ENCODE data around the gene GALNT18.
"Not testable (repeated sequence)": the region's sequence is repeated elsewhere in the genome, so short reads cannot be mapped to it uniquely, and the experiment has no call there.

GALNT18 gene

DNA sequence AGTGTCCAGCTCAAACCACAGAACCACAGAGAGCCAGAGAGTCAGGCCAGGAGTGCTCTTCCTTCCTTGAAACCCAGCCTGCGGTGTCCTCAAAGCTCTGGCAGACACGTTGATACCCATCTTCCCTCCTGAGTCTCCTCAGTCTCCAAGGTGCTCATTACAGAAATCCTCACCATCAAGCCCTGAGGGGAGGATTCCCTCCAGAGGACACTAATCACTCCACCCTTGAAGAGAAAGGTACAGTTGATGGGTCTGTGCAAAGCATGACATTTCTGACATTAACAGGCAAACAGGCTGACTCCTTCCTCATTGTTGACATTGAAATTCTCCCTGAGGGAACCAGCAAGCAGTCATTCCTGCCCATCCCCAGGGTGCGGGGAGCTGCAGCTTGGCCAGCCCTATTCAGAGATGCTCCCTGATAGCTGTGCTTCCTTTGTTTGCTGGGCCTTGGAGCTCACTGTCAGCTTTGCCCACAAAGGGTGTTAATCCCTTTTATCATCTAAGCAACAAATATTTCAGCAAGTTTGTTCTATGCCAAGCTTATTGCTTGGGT lies 167.1 kb downstream of the GALNT18 start:
- FAIRE-seq, result no peak

DNA sequence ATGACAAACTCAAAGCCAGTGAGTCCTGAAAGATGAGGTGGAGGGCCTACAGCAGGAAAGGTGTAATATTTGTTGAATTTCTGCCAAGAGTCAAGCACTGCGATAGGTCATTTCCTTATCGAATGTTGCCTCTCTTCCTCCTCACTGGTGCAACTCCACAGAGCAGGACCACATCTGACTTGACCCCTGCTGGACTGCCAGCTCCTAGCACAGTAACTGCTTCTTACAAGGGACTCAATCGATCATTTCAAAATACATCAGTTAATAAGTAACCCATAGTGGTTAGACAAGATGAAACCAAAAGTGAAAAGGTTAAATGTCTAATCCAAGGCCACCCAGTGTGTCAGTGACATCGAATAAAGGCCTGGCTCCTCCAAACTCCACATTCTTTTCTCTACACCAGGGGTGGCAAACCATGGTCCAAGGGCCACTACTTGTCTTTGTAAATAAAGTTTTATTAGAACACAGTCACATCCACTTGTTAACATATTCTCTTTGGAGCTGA lies 170.3 kb downstream of the GALNT18 start:
- FAIRE-seq, result no peak

DNA sequence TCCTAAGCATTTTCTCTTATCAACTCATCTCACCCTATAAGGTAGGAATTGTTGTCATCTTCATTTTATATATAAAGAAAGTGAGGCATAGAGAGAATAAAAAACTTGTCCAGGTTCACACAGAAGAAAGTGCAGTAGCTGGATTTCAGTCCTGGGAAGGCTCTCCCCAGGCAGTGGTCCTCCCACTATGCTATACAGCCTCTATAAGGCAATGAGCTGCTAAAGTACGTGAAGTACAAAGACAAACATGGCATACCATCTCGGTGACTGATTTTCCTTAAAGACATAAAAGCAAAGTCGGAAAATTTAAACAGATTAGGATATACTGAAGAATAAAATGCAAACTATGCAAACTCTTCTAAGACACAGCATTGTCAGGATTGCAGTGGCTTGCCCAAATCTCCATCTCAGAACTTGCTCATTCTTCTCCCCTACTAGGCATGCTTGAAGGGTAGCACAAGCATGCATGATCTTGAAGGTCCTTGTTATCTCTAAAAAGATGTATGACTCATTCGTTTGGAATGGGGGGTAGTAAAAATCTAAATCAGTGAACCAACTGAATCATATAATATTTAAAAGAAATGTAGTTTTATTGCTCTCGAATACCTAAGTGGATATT lies 171.0 kb downstream of the GALNT18 start:
- no peak for FAIRE-seq

DNA sequence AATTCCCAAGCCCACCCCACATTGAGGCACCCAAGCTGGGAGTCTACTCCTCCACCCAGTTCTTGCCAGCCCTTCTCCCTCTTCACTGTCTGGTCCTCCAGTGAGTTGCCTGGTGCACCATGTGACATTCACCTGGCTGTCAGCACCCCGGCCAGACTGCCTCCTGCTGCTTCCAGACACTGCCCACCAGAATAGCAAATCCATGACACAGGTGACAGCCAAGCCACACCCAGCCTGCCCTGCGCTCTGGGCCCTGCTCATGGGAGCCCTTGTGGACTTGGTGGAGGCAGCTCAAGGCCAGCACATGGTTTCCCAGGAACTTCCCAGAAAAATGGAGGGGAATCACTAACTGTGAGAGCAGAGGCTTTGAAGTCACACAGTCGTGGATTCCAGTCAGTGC lies 172.5 kb downstream of the GALNT18 start:
- FAIRE-seq, result no peak

DNA sequence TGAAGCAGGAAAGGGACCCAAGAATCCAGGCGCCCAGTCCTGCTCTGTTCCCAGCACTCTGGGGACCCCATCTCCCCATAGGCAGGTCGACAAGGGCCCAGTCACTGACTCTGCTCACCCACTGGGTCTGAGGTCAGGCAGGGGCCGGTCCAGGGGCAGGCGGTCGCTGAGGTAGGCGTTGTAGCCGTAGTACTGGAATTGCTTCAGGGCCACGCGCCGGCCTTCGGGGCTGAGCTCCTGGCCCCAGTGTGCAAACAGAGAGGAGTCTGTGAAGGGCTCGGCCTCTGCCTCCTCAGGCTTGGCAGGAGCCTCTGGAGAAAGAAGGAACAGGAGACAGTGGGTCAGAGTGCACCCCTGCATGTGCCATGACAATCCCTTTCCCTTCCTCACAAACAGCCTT lies 173.2 kb downstream of the GALNT18 start:
- FAIRE-seq, result no peak

DNA sequence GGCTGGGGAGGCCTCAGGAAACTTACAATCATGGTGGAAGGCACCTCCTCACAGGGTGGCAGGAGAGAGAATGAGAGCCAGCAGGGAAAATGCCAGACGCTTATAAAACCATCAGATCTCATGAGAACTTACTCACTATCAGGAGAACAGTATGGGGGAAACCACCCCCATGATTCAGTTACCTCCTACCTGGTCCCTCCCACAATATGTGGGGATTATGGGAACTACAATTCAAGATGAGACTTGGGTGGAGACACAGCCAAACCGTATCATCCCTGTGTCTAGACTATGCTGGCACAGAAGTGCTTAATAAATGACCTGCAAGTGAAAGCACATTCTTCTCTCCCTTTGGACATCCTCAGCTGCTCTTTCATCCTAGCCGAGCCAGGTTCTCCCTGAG lies 174.2 kb downstream of the GALNT18 start:
- FAIRE-seq, result not testable (repeated sequence)

DNA sequence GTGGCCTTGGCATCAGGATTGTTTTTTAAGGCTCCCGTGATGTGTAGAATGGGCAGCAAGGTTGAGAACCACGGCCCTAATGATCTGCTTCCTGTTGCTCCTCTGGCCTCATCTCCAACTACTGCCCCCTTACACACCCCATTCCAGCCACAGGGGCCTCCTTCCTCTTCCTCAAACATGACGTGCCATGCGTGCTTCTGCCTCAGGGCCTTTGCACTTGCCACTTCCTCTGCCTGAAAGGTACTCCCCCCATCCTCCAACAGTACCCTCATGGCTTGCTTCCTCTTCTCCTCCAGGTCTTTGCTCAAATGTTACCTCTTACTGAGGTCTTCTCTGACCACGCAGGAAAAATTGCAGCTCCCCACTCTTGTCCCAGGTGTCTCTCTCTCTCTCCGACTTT lies 174.8 kb downstream of the GALNT18 start:
- no peak for FAIRE-seq

DNA sequence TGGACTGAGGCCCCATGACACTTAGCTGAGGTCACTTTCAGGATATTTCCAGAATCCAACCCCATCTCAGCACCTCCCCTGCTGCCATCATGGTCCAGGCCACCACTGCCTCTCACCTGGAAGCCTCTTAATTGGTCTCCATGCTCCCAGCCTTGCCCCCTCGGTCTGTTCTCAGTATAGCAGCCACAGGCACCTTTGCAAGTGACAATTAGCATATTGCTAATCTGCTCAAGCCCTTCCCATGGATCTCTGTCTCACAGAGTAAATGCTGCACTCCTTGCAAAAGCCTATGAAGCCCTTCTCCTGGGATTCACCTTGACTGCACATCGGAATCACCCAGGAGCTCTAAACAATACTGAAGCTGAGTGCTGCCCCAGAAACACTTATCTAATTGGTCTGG lies 175.2 kb downstream of the GALNT18 start:
- no peak for FAIRE-seq

DNA sequence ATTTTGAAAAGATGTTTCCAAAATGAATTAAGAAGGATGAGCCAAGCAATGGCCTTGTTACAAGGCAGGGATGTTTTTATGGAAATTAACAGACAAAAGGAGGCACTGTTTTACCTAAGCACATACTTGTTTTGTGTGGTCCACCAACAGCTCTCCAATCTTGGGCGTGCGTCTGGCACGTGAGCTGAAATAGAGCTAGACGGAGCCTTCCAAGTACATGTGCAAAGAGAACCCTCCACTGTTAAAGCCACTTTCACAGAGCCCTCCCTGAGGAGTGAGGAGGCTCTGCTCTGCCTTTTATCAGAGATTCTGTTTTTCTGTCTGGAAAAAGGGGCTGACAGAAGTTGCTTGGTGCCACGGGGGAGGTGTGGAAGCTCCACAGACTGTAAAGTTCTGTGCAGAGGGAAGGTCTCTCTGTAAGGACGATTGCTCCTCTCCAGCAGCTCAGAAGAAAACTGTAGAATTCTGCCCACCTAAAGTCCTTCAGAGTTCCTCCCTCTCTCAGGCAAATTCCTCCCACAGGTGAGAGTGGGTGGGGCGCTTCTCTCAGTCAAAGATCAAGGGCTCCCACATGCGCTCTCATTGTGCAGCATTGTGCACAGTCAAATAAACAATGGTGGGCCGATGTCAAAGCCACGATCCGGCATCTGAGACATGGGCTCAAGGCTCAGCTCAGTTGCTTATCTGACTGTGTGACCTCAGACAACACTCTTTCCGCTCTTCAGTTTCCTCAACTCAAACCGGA lies 176.2 kb downstream of the GALNT18 start:
- FAIRE-seq, result no peak

DNA sequence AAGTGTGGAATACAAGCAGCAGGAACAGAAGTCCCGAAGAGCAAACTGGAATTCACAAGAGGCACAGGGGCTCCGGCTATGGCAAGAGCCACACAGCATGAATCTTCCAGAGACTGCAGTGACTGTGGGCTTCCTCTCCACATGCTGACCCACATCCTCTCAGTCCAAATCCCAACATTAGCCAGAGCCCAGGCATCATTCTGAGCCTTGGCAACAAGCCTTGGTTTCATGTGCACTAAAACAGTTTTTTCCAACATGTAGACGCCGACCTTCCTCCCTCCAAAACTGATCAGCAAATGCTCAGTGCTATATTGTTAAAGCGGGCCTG lies 177.0 kb downstream of the GALNT18 start:
- FAIRE-seq, result no peak

DNA sequence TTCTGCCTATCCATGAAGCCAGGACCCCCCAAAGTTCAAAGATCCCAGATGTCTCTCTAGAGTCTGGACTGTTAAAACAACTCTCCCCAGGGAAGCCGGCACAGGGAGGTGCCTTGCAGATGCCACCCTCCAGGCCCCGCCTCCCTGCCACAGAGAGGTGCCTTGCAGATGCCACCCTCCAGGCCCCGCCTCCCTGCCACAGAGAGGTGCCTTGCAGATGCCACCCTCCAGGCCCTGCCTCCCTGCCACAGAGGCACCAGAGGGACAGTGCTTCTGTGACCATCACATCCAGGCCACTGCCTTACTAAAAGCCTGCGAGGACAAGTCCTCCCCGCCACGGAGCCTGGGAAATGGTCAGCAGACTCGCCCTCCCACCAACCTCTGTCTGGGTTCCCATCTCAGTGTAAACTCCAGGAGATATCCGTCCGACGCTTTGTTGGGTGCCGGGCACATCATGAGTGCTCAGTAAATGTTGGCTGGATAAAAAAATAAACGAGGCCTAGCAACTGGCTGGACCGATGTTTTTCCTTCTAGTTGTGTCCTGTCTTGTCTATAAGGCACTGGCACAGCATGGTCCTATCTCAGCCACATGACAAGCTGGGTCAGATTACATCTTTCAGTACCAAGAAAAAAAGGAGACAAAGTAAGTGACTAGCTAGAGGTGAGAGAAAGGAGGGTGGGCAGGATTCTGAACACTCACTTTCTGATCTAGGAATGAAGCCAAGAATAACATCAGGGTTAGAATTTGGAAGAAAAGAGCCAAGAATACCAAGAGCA lies 177.6 kb downstream of the GALNT18 start:
- no peak for FAIRE-seq

DNA sequence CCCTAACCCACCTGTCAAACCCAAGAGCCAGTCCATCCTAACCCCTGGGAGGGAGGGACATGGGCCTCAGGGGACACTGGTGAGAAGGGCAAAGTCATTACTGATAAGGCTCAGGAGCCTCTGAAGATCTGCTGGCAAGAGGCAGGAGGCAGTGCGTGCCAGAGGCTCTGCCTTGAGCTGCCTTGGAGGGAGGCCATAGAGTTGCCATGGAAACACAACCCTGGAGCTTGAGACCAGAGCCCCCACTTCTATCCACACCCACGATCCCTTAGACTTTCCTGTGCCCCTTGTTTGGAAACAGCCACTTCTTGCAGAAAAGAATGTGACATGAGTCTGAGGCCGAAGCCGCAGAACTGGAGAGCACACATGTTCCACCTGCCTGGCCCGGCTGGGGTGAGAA lies 179.0 kb downstream of the GALNT18 start:
- FAIRE-seq, result no peak

DNA sequence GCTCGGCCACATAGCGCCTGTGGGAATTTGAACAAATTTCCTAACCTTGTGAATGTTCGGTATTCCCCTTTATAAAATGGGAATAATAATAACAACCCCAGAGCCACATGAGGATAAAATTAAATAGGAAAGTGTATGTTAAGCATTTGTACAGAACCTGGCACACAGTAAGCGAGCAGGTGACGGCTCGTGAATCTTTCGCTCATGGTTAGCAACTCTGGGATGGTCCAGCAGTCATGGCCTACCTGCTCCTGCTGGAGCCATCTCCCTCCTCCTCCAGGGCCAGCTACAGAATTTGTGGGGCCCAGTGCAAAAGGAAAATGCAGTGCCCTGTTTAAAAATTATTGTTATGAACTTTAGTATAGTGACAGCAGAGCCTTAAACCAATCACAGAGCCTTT lies 180.3 kb downstream of the GALNT18 start:
- FAIRE-seq, result no peak

DNA sequence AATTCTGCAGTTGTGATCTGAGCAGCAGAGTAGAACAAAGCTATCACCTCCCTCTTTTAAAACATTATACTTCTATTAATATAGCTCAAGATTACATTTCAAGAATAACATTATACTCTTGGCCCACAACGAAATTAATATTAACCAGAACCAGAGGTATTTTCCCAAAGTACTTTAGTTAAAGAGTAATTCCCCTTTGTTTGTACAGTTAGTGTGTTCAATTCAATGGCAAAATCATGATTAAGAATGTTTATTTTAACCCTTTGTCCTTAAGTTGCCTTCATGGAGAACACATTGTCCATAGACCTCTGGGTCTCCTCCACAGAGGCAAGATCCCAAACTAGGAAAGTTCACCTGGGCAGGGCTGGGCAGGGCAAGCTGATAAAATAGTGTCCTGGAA lies 180.7 kb downstream of the GALNT18 start:
- FAIRE-seq, result no peak

DNA sequence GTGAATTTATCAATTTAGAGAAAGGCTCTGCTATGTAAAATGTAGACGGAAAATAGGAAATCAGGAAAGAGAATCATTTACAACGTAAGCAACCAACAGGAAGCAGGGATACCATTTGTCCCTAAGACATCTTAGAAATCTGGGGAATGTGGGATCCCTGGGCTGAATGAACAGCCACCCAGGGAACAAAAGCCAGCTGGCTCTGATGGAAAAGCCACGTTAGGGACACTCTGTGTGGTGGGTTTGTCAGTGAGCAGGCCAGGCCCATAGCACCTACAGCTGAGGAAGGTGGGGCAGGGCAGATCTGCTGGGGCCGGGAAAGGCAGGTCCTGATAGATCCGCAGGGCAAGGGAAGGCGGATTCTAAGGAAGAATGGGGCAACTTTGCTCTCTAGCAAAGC lies 181.7 kb downstream of the GALNT18 start:
- no peak for FAIRE-seq

DNA sequence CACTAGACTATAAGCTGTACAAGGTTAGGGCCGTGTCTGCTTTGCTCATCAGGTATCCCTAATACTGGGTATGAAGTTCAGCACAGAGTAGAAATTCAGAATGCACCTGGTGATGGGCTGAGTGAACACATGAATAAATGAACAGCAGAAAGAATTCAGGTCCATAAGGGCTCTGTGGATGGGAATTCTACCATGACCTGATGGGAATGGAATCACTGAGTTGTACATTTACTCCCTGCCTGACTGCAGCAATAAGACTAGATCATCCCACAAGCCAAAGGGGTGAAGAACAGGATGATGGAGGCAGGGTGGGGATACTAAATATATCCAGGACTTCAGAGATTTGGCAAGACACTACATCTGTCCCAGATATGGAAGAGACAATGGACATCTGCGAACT lies 182.2 kb downstream of the GALNT18 start:
- FAIRE-seq, result no peak

DNA sequence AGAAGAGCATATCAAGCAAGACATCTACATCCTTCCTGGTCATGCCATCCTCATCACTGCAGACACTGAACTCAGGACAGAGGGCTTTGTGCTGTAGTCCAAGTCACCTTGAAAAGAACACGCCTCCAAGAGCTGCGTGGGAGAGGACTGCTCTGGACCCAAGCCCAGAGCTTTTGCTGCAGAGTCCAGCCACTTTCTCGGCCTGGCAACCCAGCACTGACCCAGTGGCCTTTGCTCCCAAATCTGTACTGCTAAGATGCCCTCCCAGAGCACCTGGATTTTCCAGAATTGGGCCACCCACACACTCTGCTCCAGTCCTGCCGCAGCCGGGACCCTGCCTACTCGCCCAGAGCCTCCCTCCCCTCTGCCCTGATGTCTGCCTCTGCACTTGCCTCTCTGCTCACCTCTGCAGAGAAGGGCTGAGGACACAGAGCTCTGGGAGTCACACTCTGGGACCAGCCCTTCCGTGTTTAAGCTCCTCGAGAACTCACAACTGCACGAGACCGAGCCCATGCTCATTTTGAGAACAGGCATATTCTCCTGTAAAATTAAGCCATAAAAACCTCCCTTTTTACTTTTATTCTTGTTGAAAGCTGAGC lies 185.0 kb downstream of the GALNT18 start:
- no peak for FAIRE-seq

DNA sequence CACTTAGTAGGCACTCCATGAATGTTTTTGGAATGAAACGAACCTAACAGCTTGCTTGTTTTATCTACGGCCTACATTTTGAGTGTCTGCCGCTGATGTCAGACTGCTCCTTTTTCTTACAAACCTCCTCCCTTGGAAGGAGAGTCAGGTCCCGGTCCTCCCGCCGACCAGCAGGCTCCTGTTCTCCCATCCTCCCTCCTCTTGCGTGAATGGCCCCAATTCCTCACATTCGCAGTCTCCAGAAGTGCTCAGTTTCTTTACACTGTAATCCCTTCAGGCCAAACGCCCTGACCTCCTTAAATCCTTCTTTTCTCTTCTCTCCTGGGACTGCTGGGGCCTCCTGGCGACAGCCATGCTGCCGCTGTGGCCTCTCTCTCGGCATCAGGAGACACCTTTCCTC lies 186.2 kb downstream of the GALNT18 start:
- FAIRE-seq, result no peak

DNA sequence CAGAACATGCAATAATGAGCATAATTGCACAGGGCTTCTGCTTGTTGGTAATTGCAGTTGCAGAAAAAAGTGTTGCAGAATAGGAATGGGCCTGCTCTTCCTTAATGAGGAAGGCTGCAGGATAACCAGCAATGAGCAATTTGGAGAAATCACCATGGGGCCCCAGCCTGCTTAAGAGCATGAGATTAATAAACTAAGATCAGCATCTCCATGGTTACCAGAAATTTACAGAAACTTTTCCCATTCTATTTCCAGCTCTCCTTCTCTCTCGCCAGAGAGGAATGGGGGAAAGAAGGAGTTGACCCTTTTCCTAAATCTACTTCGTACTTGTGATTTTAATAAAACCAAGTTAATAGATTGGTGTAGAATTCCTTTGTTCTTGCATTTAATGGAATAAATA lies 187.8 kb downstream of the GALNT18 start:
- no peak for FAIRE-seq

DNA sequence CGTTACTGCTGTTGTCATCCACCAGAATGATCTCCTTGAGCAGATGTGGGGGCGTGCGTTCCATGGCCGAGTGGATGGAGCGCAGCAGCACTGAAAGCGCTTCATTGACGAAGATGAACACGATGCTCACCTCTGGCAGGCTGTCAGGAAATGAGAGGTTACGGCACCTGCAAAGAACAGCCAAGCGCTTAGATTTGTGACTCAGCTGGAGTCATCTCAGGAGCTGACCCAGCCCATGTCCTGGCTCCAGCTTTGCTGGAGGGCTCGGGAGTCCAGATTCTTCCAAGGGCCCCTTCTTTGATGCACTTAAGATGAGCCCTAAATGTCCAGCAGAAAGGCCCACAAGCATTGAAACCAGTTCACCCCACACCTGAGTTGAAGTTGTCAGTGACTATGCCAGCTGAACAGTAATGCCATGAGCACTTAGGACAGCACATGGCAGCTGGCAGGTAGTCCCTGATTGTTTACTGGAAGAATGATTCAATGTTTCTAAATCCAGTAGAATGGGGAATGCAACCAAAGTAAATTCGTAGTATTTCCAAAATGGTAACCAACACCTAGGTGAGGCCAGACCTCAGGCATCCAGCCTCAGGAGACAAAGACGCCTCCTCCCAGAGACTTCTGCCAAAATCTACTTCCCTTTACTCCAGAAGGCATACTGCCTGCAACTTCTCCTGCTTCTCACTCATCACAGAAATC lies 189.0 kb downstream of the GALNT18 start:
- FAIRE-seq, result no peak

DNA sequence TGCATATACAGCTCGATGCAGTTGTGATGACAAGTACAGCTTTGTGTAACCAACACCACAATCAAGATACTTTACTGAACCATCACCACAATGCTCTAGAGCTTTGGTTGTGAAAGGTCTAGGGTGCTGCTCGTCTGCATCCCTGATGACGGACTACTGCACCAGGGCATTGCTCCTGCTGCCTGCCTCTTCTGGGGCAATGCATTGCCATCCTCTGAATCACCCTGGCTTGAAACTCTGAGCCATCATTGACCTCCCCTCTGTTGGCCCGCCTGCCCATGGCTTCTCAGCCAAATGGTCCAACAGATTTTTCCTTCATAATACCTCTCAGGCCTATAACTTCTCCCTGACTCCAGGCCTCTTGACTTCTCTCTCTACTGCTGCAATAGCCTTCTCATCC lies 191.4 kb downstream of the GALNT18 start:
- FAIRE-seq, result no peak

DNA sequence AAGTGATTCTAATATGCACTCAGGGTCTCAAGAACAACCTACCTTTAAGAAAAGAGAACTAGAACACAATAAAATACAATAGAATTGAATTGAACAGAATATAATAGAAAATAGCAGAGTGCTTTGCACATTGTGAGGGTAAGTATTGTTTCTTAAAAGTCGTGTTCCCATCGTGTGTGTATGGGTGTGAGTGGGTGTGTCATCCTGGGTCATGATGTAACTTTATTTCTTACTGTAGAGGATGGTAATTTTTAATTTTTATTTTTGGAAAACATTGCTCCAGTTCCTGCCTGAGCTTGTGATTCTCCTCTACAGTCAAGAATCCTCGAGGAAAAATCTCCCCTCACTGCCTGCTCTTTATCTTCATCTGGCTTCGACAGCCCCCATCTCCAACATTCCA lies 193.1 kb downstream of the GALNT18 start:
- FAIRE-seq, result no peak

DNA sequence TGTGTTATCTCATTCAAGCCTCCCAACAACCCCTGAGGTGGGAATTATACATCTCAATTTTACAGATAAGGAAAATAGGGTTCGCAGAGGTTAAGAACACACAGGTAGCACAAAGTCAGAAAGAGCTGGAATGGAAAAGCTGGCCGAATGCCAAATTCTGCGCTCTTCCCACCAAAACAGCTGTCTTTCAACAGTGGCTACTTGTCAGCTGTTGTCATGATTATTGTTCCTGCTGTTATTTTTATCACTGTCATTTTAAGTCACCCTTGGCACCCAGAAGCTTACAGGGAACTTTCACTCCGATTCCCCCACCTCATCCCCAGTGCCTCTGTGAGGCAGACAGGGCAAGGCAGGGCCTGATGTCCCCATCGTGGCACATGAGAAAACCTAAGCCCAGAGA lies 194.3 kb downstream of the GALNT18 start:
- no peak for FAIRE-seq

Measured in endometrium (tissue), 2 donors.